DND-41 (cell line): ENCODE data around the gene NCL.
"Not testable (repeated sequence)": the region's sequence is repeated elsewhere in the genome, so short reads cannot be mapped to it uniquely, and the experiment has no call there.

Experiments used
- CTCF ChIP-seq: IDR thresholded peaks from 2 replicates; pipeline ENCODE4 v1.5.1; 2012; ENCODE audit warnings: borderline replicate concordance, low read length, moderate library complexity, mild to moderate bottlenecking; ENCODE audit not compliant: poor library complexity, severe bottlenecking; ENCODE audit errors: extremely low read depth
- EZH2 ChIP-seq: IDR thresholded peaks from 3 replicates; pipeline ENCODE4 v1.6.1; 2012; ENCODE audit warnings: borderline replicate concordance, low read depth, mild to moderate bottlenecking, moderate library complexity, low read length, inconsistent platforms; ENCODE audit not compliant: severe bottlenecking

GRCh38 chr2:231408304-231408703 lies 56.0 kb downstream of the NCL start:
- TF ChIP-seq CTCF, EZH2: not testable (repeated sequence)
